ENCODE results near the gene RYK.
A peak's percentile ranks its signal among the peaks of the same experiment; 100 is the strongest.
"Not testable (repeated sequence)": the region's sequence is repeated elsewhere in the genome, so short reads cannot be mapped to it uniquely, and the experiment has no call there.

Gene RYK

GRCh38 chr3:134214239-134214638 lies 36.4 kb downstream of the RYK start:
- no peak for DNase-seq

- peak; percentile 13 for DNase-seq
Observed at GRCh38 chr3:134212967-134213665, 37.5 kb downstream of the RYK start.

DNA sequence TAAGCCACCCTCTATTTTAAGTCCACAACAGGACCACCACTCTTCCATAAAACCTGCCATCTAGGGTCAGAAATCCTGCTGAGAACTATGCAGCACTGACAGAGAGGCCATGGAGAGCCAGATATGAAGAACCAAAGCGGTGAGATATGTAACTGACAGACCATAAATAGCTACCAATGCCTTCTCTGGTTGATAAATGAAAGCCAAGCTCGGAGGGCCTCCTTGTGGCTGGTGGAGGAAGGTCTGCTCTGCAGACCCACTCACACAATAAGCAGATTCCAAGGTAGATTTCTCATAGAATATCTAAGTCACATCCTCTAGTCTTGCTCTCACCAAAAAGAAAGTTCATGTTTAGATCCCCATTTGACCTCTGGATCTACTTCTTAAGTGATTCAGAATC lies 38.9 kb downstream of the RYK start:
- DNase-seq = peak; percentile 2

- no peak for DNase-seq
Observed at GRCh38 chr3:134205451-134205850, 45.2 kb downstream of the RYK start.

DNA sequence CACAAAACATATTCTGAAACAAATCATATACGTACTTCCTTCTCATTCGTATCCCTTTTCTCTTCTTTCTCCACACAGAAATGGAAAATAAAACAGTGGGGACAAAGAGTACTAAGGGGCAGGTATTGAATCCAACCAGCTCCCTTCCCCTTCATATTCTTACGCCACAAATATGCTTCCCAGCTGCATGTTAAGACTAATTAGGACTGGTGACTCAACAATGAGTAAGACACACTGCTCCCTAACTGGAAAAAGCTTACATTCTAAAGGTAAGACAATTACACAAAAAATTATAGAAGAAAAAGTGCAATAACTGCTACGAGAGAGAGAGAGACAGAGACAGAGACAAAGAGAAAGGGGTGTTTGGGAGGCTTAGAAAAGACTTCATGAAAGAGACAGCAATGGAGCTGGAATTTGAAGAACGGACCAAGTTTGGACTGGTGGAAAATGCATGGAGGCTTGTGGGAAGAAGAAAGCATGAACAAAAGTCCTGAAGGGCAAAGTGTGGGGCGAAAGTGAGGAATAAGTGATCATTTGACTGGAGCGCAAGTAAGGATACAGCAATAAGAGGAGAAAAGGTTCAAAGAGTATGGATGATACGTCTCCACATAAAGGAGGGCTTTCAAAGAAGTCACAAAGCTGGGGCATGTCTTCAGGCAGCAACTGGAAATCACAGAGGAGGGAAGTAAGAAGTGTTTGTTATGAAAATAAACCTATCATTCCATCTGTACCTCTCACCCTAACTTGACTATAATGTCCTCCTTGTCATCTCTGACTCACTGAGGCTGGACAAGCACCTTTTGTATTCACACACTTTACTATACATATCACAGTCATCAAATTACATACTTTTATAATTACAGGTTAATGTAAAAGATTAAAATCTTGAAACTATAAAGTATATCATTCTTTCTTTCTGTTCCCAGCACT lies 49.2 kb downstream of the RYK start:
- DNase-seq = no peak

GRCh38 chr3:134199880-134200279 lies 50.8 kb downstream of the RYK start:
- not testable (repeated sequence) for DNase-seq

DNA sequence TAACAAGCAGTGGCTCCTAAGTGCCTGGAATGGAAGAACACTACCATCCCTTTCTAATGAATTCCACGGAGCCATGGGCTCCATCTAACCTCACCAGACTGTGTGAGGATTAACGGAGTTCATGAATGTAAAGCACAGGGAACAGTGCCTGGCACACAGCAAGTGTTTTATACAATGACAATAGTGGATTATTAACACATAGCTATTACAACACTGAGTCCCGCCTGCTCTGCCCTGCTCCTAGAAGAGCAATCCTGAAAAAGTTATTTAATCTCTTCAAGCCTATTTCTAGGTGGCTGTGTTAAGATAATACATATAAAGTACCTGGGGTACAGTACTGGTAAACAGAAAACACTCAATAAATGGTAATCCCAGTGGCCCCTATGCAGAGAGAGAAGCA lies 51.4 kb downstream of the RYK start:
- no peak for DNase-seq

- DNase-seq = no peak
Observed at GRCh38 chr3:134198414-134198813, 52.2 kb downstream of the RYK start.

DNA sequence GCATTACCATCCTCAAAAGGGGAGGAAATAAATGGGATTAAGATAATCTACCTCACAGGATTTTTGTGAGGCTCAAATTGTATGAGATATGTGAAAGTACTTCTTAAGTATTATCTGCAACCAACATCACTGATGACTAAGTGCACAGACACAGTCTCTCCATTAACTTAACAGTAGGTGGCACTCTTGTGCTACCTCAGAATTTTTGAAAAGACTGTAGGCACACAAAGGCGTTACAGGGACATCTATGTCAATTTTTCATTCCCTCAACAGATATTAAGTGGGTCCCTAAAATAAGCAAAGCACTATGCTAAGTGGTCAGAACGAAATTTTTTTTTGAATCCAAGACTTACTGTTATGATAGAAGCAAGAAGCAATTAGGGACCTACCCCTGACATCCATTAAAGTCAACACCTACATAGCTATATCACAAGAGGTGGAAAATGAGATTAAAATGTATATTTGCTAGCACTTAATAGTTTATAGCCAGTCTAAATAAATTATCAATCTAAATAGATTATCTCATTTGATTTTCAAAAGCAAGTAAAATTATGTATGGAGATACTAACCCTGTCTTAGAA lies 52.9 kb downstream of the RYK start:
- peak; percentile 3 for DNase-seq

DNA sequence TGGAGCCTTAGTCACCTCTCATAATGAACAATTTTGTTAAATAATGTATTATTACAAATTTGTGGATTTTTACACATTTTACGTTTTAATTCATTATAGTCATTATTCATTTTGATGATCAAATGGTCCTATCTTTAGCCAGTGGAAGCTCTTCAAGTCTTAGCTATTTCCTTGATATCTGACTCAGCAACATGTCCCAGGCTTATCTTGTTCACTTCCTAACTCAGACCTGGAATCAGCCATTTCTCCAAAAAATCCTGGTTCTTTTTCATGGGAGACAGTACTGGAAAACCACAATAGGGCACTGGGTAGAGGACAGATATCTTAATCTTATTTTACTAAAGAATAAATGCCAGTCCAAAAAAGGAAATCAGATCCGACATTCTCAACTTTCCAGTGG lies 56.4 kb downstream of the RYK start:
- no peak for DNase-seq

GRCh38 chr3:134190250-134190649 lies 60.4 kb downstream of the RYK start:
- DNase-seq = no peak

GRCh38 chr3:134189849-134190248 lies 60.8 kb downstream of the RYK start:
- DNase-seq = no peak

DNA sequence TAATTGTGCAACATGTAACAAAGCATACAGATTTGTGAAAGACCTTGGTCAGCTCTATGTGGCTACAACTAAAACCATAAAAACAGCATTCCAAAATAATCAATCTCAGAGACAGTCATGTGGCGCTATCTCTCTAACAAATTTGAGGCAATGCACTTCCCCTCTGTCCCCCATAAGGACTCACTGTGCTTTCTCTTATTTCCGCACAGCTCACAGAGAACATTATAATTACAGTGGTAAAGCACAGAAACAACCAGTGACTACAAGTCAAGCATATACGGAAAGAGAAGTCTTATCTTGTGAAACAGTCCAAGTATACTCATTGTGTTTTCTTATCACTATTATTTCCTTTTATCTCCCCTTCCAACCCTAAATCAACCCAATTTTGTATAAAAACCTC lies 64.3 kb downstream of the RYK start:
- DNase-seq = no peak

DNA sequence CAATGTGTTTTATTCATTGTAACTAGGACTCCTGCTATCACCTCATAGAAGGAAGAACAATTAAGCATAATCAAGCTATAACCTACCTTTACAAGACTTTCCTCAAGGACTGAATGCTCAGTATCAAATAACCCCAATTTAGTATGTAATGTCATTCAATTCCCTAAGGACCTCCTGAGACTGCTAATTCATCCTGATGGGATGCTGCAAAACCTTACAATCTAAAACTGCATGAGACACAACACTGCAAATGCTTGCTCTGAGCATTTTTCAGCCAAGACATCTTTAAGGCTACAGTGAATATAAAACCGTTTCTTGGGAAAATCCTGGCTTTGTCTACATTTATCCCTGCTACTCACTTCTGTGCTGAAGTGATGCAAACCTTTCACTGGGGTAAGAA lies 69.9 kb downstream of the RYK start:
- DNase-seq = peak; percentile 14

- no peak for DNase-seq
Observed at GRCh38 chr3:134179508-134179907, 71.2 kb downstream of the RYK start.

DNA sequence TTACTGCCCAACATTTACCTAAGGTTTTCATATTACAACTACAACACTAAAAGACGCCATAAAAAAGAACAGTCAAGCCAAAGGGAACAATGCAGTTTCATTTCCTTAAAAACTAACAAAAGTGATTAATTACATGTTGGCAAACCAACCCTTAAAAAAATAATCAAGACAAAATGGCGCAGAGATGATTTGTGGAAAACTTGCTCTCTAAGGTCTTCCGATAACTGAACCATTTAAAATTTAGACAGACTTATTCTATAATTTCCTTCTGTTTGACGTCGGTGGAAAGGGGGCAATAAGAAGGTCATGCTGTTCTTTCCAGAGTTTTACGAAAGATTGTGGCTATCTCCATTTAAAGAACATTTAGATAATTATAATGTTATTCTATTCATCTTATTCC lies 87.6 kb downstream of the RYK start:
- no peak for DNase-seq

DNA sequence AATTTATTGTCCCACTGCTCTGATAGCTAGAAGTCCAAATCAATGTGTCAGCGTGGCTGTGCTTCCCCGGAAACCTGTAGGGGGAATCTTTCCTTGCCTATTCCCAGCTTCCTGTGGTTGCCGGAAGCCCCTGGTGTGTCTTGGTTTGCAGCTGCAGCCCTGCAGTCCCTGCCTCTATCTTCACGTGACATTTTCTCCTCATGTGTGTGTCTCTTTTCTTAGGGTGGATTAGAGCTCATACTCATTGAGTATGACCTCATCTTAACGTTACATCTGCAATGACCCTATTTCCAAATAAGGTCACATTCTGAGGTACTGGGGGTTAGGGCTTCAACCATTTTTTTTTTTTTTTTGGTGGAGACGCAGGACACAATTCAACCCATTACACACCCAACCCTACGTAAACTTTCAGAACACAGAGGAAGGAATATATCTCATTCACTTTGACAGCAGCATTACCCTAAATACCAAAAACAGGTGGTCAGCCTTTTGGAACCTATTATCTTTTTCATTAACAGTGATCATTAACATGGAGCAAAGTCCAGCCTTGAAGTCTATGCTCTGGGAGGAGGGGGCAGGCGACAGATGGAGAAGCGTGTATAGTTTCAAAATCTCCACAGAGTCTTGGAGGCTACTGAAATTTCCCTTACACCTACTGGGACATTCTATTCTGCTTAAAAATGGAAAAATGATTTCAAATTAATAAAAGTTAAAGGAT lies 88.6 kb downstream of the RYK start:
- DNase-seq = no peak

DNA sequence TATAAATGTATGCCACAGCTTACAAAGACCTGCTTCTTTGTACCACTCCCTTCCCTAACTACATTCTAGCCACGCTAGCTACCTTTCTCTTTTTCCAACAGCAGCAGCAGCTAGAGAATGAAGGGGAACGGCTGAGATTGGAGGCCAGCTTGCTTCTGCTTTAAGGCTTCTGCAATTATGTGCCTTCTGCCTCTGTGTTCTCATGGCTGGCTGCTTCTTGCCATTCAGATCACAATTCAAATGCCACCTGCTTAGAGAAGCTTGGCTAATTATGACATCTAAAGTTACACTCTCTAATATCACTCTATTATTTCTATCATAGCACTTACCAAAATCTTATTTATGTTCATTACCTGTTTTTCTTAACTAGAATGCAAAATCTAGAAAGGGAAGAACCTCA lies 95.2 kb downstream of the RYK start:
- peak; percentile 61 for DNase-seq

DNA sequence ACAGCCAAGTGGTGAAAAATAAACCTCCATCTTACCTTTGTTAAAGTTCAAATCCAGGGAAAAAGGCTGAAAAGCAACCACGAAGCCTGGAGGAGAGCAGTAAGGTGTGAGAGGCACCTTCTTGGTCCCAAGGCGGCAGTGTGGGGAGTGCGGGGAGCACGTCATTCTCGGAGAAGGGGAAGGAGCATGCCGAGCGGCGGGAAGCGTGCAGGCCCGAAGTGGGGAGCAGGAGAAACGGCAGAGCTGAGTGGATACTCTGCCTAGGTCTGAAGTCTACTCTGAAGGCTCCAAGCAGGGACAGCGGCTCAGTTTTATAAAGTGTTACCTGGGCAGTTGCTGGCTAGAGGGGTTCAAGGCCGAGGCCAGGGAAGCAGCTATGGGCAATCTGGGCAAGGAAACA lies 96.9 kb downstream of the RYK start:
- no peak for DNase-seq

- no peak for DNase-seq
Observed at GRCh38 chr3:134150476-134150875, 100.2 kb downstream of the RYK start.

DNA sequence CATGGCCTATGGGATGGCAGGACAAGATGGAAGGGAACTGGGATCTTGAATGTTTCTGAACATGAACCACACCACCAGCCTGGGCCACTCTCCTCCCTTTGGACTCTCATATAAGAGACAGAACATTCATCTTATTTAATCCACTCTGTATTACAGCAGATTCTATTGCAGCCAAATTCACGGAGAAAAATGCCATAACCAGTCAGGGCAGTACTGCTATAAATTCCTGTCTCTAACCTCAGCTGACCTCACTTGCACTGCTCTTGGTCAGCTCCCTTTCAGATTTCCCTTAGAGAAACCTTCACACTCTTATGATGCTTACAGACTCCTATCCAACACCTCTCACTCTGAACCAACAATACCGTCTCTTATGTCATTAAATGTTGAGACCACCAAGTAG lies 101.4 kb downstream of the RYK start:
- no peak for DNase-seq

GRCh38 chr3:134148534-134148933 lies 102.1 kb downstream of the RYK start:
- DNase-seq = no peak

DNA sequence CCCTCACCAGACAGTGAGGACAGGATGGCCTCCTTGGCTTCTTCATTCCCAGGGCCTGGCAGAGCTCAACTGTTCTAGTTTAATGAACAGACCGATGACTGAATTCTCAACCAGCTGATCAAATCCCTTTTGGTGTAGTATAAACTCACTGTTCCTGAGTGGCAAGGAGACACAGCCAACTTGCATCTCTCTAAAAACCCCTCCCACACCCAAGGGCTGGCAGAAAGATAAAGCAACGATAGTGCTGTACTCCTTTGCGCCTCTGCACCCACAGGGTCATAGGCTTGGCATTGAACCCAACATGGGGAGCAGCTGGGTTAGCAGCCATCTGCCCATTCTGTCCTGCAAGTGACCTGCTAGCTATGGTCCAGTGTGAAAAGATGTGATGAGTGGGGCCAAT lies 103.2 kb downstream of the RYK start:
- no peak for DNase-seq
